ENCODE results near the gene CHRNE.
A peak's percentile ranks its signal among the peaks of the same experiment; 100 is the strongest.
"Not testable (repeated sequence)": the region's sequence is repeated elsewhere in the genome, so short reads cannot be mapped to it uniquely, and the experiment has no call there.

CHRNE gene

DNA sequence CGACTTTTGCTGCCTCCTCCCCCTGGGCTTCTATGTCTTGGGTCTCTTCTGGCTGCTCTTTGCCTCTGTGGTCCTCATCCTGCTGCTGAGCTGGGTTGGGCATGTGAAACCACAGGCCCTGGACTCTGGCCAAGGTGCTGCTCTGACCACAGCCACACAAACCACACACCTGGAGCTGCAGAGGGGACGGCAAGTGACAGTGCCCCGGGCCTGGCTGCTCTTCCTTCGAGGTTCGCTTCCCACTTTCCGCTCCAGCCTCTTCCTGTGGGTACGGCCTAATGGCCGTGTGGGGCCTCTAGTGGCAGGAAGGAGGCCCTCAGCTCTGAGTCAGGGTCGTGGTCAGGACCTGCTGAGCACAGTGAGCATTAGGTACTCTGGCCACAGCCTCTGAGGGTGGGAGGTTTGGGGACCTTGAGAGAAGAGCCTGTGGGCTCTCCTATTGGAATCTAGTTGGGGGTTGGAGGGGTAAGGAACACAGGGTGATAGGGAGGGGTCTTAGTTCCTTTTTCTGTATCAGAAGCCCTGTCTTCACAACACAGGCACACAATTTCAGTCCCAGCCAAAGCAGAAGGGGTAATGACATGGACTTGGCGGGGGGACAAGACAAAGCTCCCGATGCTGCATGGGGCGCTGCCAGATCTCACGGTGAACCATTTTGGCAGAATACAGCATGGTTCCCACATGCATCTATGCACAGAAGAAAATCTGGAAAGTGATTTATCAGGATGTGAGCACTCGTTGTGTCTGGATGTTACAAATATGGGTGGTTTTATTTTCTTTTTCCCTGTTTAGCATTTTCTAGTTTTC is 31.5 kb upstream of the CHRNE start:
- DNase-seq (ENCODE audit: low read depth in 2 of 2), result peak; percentile 41 to 45
- no peak overlapping the region for H3K4me3 ChIP-seq (replicated peaks in 1 of 2; ENCODE audit: low read depth in 2 of 2, low read length in 2 of 2)
- TF ChIP-seq, protein P1, sequence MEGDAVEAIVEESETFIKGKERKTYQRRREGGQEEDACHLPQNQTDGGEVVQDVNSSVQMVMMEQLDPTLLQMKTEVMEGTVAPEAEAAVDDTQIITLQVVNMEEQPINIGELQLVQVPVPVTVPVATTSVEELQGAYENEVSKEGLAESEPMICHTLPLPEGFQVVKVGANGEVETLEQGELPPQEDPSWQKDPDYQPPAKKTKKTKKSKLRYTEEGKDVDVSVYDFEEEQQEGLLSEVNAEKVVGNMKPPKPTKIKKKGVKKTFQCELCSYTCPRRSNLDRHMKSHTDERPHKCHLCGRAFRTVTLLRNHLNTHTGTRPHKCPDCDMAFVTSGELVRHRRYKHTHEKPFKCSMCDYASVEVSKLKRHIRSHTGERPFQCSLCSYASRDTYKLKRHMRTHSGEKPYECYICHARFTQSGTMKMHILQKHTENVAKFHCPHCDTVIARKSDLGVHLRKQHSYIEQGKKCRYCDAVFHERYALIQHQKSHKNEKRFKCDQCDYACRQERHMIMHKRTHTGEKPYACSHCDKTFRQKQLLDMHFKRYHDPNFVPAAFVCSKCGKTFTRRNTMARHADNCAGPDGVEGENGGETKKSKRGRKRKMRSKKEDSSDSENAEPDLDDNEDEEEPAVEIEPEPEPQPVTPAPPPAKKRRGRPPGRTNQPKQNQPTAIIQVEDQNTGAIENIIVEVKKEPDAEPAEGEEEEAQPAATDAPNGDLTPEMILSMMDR (IDR thresholded peaks at IDR 0.05; ENCODE audit: low read depth, low read length), result peak; percentile 40

DNA sequence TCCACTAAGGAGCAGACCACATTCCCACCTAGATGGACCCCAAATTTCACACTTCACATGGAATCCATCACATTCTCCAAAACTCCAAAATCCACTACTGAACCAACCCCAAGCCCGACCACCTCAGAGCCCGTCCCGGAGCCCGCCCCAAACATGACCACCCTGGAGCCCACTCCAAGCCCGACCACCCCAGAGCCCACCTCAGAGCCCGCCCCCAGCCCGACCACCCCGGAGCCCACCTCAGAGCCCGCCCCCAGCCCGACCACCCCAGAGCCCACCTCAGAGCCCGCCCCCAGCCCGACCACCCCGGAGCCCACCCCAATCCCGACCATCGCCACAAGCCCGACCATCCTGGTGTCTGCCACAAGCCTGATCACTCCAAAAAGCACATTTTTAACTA is 30.7 kb upstream of the CHRNE start:
- no peak overlapping the region for H3K4me3 ChIP-seq (replicated peaks in 1 of 2; ENCODE audit: low read depth in 2 of 2, low read length in 2 of 2)
- TF ChIP-seq, protein P1 (IDR thresholded peaks at IDR 0.05; ENCODE audit: low read depth, low read length), result no peak
- no peak for DNase-seq (ENCODE audit: low read depth in 2 of 2)

DNA sequence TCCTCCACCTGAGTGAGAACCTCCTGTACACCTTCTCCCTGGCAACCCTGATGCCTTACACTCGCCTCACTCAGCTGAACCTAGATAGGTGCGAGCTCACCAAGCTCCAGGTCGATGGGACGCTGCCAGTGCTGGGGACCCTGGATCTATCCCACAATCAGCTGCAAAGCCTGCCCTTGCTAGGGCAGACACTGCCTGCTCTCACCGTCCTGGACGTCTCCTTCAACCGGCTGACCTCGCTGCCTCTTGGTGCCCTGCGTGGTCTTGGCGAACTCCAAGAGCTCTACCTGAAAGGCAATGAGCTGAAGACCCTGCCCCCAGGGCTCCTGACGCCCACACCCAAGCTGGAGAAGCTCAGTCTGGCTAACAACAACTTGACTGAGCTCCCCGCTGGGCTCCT is 29.9 kb upstream of the CHRNE start:
- H3K4me3 ChIP-seq (replicated peaks in 1 of 2; ENCODE audit: low read depth in 2 of 2, low read length in 2 of 2), result no peak overlapping the region
- no peak for DNase-seq (ENCODE audit: low read depth in 2 of 2)
- TF ChIP-seq, protein P1 (IDR thresholded peaks at IDR 0.05; ENCODE audit: low read depth, low read length), result no peak

DNA sequence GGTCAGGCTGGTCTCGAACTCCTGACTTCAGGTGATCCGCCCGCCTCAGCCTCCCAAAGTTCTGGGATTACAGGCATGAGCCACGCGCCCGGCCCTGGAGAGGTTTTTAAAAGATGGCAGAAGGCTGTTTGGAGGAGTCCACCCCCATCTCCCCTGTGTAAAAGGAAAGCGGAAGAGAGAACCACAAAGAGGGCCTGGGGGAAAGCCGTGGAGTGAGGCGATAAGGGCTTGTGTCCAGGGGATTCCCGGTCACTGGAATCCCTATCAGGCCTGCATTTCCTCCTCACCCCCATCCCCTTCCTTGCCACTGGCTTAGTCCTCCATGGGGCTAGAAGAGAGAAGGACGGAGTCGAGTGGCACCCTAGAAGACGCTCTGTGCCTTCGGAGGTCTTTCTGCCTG is 29.1 kb upstream of the CHRNE start, which contains the start of gene GP1BA:
Gene GP1BA (plus strand): TSS at position 315 of the 400 bp plus-strand sequence. CDS start 328 bp downstream, outside the sequence.
- H3K4me3 ChIP-seq (replicated peaks in 1 of 2; ENCODE audit: low read depth in 2 of 2, low read length in 2 of 2), result no peak within 1 kb of the TSS
- TF ChIP-seq, protein P1 (IDR thresholded peaks at IDR 0.05; ENCODE audit: low read depth, low read length), result no peak
- DNase-seq (ENCODE audit: low read depth in 2 of 2), result no peak

DNA sequence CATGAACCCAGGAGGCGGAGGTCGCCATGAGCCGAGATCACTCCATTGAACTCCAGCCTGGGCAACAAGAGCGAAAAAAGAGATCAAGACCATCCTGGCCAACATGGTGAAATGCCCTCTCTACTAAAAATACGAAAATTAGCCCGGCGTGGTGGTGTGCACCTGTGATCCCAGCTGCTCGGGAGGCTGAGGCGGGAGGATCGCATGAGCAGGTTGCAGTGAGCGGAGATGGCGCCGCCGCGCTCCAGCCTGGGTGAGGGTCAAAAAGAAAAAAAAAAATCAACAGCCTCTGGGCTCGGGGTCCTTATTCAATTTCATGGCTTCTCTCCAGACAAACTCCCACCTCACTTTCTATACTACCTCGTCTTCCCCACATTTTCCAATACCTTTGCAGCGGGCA is 26.0 kb upstream of the CHRNE start:
- TF ChIP-seq, protein P1 (IDR thresholded peaks at IDR 0.05; ENCODE audit: low read depth, low read length), result no peak
- H3K4me3 ChIP-seq (replicated peaks in 1 of 2; ENCODE audit: low read depth in 2 of 2, low read length in 2 of 2), result no peak overlapping the region

DNA sequence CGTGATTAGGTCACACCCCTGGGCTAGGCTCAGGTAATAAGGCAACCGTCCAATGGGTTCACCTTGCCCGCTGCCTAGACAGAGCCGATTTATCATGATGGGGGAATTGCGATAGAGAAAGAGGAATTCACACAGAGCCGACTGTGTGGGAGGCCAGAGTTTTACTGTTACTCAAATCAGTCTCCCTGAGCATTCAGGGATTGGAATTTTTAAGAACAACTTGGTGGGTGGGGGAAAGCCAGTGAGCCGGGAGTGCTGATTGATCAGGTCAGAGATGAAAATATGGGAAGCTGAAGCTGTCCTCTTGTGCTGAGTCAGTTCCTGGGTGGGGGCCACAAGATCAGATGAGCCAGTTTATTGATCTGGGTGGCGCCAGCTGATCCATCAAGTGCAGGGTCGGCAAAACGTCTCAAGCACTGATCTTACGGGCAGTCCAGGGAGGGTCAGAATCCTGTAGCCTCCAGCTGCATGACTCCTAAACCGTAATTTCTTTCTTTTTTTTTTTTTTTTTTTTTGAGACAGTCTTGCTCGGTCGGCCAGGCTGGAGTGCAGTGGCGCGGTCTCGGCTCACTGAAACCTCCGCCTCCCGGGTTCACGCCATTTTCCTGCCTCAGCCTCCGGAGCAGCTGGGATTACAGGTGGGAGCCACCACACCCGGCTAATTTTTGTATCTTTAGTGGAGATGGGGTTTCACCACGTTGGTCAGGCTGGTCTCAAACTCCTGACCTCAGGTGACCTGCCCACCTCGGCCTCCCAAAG is 23.9 kb upstream of the CHRNE start:
- not testable (repeated sequence) for DNase-seq (ENCODE audit: low read depth in 2 of 2); H3K4me3 ChIP-seq (replicated peaks in 1 of 2; ENCODE audit: low read depth in 2 of 2, low read length in 2 of 2)

More for the DNA sequence above, 26.0 kb upstream of the CHRNE start:
- DNase-seq (ENCODE audit: low read depth in 2 of 2), result no peak

DNA sequence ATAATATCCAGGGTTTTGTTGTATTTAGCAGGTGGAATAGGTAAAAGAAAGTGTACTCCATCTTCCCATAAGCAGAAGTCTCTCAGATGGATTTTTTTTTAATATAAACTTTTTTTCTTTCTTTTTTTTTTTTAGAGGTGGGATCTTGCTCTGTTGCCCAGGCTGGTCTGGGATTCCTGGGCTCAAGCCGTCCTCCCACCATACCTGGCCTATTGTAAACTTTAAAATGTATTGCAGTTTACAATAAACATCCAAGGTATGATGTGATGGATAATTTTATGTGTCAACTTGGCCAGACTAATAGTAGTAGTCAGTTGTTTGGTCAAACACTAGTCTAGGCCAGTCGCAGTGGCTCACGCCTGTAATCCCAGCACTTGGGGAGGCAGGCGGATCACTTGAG is 18.4 kb upstream of the CHRNE start:
- no peak for DNase-seq (ENCODE audit: low read depth in 2 of 2)
- no peak overlapping the region for H3K4me3 ChIP-seq (replicated peaks in 1 of 2; ENCODE audit: low read depth in 2 of 2, low read length in 2 of 2)
- TF ChIP-seq, protein P1 (IDR thresholded peaks at IDR 0.05; ENCODE audit: low read depth, low read length), result no peak

Measured in cardiac fibroblast (primary cell).